AG09319 (cell line): ENCODE measurements around the gene NOVA1.
A peak's percentile ranks its signal among the peaks of the same experiment; 100 is the strongest.

Source experiments
- DNase-seq: peaks from one replicate; pipeline ENCODE4 v3.0.0-alpha.2; 2010; ENCODE audit warnings: low read depth; ENCODE audit errors: extremely low read depth
- CTCF ChIP-seq: IDR thresholded peaks from 2 replicates; pipeline ENCODE4 v1.5.1; 2011; ENCODE audit warnings: low read depth, mild to moderate bottlenecking, inconsistent platforms, low read length, moderate library complexity

Gene NOVA1

GRCh38 chr14:26598081-26598671, 343 bp upstream of the NOVA1 start:
- DNase-seq: peak; percentile 57
- no peak for TF ChIP-seq CTCF

GRCh38 chr14:26597071-26597588, 703 bp downstream of the NOVA1 start:
- TF ChIP-seq CTCF: no peak
- DNase-seq: no peak

- TF ChIP-seq CTCF: no peak
- no peak for DNase-seq
These were observed 1.2 kb downstream of the NOVA1 start for GRCh38 chr14:26596543-26597061.

- no peak for DNase-seq
- TF ChIP-seq CTCF: no peak
These were observed 1.8 kb downstream of the NOVA1 start for GRCh38 chr14:26595926-26596542.

- no peak for TF ChIP-seq CTCF
- DNase-seq: no peak
These were observed 2.9 kb downstream of the NOVA1 start for GRCh38 chr14:26594756-26595545.

GRCh38 chr14:26594148-26594547, 3.7 kb downstream of the NOVA1 start:
- no peak for TF ChIP-seq CTCF
- no peak for DNase-seq

GRCh38 chr14:26593357-26593756, 4.5 kb downstream of the NOVA1 start:
- DNase-seq: no peak
- no peak for TF ChIP-seq CTCF
